Suprapubic skin (tissue), 4 donors: ENCODE results near the gene TTPAL. TPM values are rescaled to one million over a fixed set of nuclear protein-coding genes. Genes with fewer than 3 reads are reported as not detected.

Source experiments
- DNase-seq, 2 donors: peaks; one replicate each; pipeline ENCODE4 v3.0.0-alpha.2; 2019; ENCODE audit warnings: low spot score in 2 of 2
- H3K27ac ChIP-seq: fragments of 200-600 bp; sonication (generic); one replicate; pipeline ENCODE4 v1.5.1; 2019
- H3K27me3 ChIP-seq: fragments of 200-600 bp; sonication (generic); one replicate; pipeline ENCODE4 v1.5.1; 2019
- H3K36me3 ChIP-seq: fragments of 200-600 bp; sonication (generic); one replicate; pipeline ENCODE4 v1.5.1; 2019
- H3K4me1 ChIP-seq: fragments of 200-600 bp; sonication (generic); one replicate; pipeline ENCODE4 v1.5.1; 2019
- H3K4me3 ChIP-seq: fragments of 200-600 bp; sonication (generic); one replicate; pipeline ENCODE4 v1.5.1; 2019; ENCODE audit warnings: mild to moderate bottlenecking
- H3K9me3 ChIP-seq: fragments of 200-600 bp; sonication (generic); one replicate; pipeline ENCODE4 v1.5.1; 2019
- CTCF ChIP-seq, 2 donors: fragments of 200-600 bp in 1 of 2; fragments of 450-650 bp in 1 of 2; sonication (generic) in 1 of 2; IDR thresholded peaks; one replicate each; pipeline ENCODE4 v1.5.1; 2016 to 2019; ENCODE audit warnings: antibody characterized with exemption in 2 of 2, mild to moderate bottlenecking in 1 of 2, moderate library complexity in 1 of 2
- EP300 ChIP-seq: sonication (generic); formaldehyde crosslinking; IDR thresholded peaks from one replicate; pipeline ENCODE4 v1.6.1; 2017; ENCODE audit warnings: antibody characterized with exemption
- POLR2A ChIP-seq, 2 donors: fragments of 450-650 bp; IDR thresholded peaks; one replicate each; pipeline ENCODE4 v1.6.1; 2017; ENCODE audit warnings: antibody characterized with exemption in 2 of 2, mild to moderate bottlenecking in 2 of 2, moderate library complexity in 2 of 2
- POLR2AphosphoS5 ChIP-seq, 3 donors: sonication (generic); formaldehyde crosslinking; IDR thresholded peaks; one replicate each; pipeline ENCODE4 v1.6.1; 2017; ENCODE audit warnings: antibody characterized with exemption in 3 of 3
- WGBS: methylation state at CpG from one replicate; pipeline ENCODE4 v1.1.5; 2018; 5-methylcytosine and 5-hydroxymethylcytosine counted together
- total RNA-seq, 4 donors: library from RNA; depleted of rRNA; stranded (reverse); fragments of >200 nt; gene quantifications; one replicate each; pipeline ENCODE4 v1.1.0, GENCODE V29; 2016

TTPAL gene
- total RNA-seq, 4 donors from 2014 or later: 13.6 to 38.5 (median 29.4) TPM

GRCh38 chr20:44436393-44436792 lies 39.3 kb upstream of the TTPAL start:
- H3K4me3 ChIP-seq: no peak overlapping the region
- TF ChIP-seq POLR2AphosphoS5 (IDR thresholded peaks at IDR 0.05) (no peak), POLR2A (IDR thresholded peaks at IDR 0.05) (no peak), CTCF (IDR thresholded peaks at IDR 0.05) (no peak), EP300 (no peak)
- no peaks in the 10 kb centered on the region for H3K36me3 ChIP-seq
- H3K27me3 ChIP-seq: peaks cover 17% of the 10 kb centered on the region
- H3K9me3 ChIP-seq: no peaks in the 10 kb centered on the region
- DNase-seq: no peak
- no peak overlapping the region for H3K27ac ChIP-seq
- WGBS: 77% methylated on average over 11 of the region's 12 CpGs
- H3K4me1 ChIP-seq: no peaks in the 10 kb centered on the region

GRCh38 chr20:44437497-44437896 lies 38.2 kb upstream of the TTPAL start:
- H3K27ac ChIP-seq: no peak overlapping the region
- H3K27me3 ChIP-seq: peaks cover 12% of the 10 kb centered on the region
- WGBS: 94% methylated on average over 5 of the region's 5 CpGs
- no peak for DNase-seq
- no peaks in the 10 kb centered on the region for H3K4me1 ChIP-seq
- no peak for TF ChIP-seq EP300
- TF ChIP-seq CTCF (IDR thresholded peaks at IDR 0.05): no peak
- TF ChIP-seq POLR2A (IDR thresholded peaks at IDR 0.05): no peak
- TF ChIP-seq POLR2AphosphoS5 (IDR thresholded peaks at IDR 0.05): no peak
- no peaks in the 10 kb centered on the region for H3K36me3 ChIP-seq
- H3K4me3 ChIP-seq: no peak overlapping the region
- H3K9me3 ChIP-seq: no peaks in the 10 kb centered on the region

GRCh38 chr20:44438782-44439181 lies 36.9 kb upstream of the TTPAL start:
- Histone ChIP-seq H3K9me3 (no peaks in the 10 kb centered on the region), H3K27me3 (peaks cover 10% of the 10 kb centered on the region), H3K4me3 (no peak overlapping the region), H3K27ac (no peak overlapping the region), H3K4me1 (no peaks in the 10 kb centered on the region), H3K36me3 (no peaks in the 10 kb centered on the region)
- no peak for TF ChIP-seq EP300
- TF ChIP-seq CTCF (IDR thresholded peaks at IDR 0.05): no peak
- TF ChIP-seq POLR2A (IDR thresholded peaks at IDR 0.05): no peak
- no peak for TF ChIP-seq POLR2AphosphoS5 (IDR thresholded peaks at IDR 0.05)
- no peak for DNase-seq
- 85% methylated on average over 4 of the region's 4 CpGs for WGBS

GRCh38 chr20:44439318-44439717 lies 36.4 kb upstream of the TTPAL start:
- no peak overlapping the region for H3K4me3 ChIP-seq
- H3K27ac ChIP-seq: no peak overlapping the region
- H3K36me3 ChIP-seq: no peaks in the 10 kb centered on the region
- no peak for TF ChIP-seq EP300
- no peak for TF ChIP-seq CTCF (IDR thresholded peaks at IDR 0.05)
- TF ChIP-seq POLR2A (IDR thresholded peaks at IDR 0.05): no peak
- TF ChIP-seq POLR2AphosphoS5 (IDR thresholded peaks at IDR 0.05): no peak
- WGBS: 74% methylated on average over 2 of the region's 2 CpGs
- H3K4me1 ChIP-seq: no peaks in the 10 kb centered on the region
- DNase-seq: no peak
- peaks cover 6% of the 10 kb centered on the region for H3K27me3 ChIP-seq
- H3K9me3 ChIP-seq: no peaks in the 10 kb centered on the region

- Histone ChIP-seq H3K27me3 (peaks cover 6% of the 10 kb centered on the region), H3K9me3 (no peaks in the 10 kb centered on the region), H3K4me1 (no peaks in the 10 kb centered on the region), H3K27ac (no peak overlapping the region), H3K36me3 (no peaks in the 10 kb centered on the region), H3K4me3 (no peak overlapping the region)
- 36% methylated on average over 12 of the region's 12 CpGs for WGBS
- no peak for TF ChIP-seq EP300
- TF ChIP-seq POLR2A (IDR thresholded peaks at IDR 0.05): no peak
- TF ChIP-seq CTCF (IDR thresholded peaks at IDR 0.05): no peak
- no peak for TF ChIP-seq POLR2AphosphoS5 (IDR thresholded peaks at IDR 0.05)
- no peak for DNase-seq
Observed at GRCh38 chr20:44442298-44443070, 33.2 kb upstream of the TTPAL start.
